ENCODE measurements around the gene THG1L.

THG1L gene

GRCh38 chr5:157748760-157749461, 17.7 kb downstream of the THG1L start:
- DNase-seq (ENCODE audit: low read depth, low spot score), result no peak
- Histone ChIP-seq H3K36me3 (ENCODE audit: insufficient read depth, insufficient read length, low read length) (peaks cover 3% of the 10 kb centered on the region), H3K9ac (ENCODE audit: insufficient read length, low read depth) (no peak overlapping the region), H3K4me3 (ENCODE audit: insufficient read length, low read depth) (no peak overlapping the region), H3K4me1 (ENCODE audit: insufficient read depth, insufficient read length) (no peaks in the 10 kb centered on the region), H3K9me3 (ENCODE audit: insufficient read depth, low read length) (no peaks in the 10 kb centered on the region), H3K27me3 (ENCODE audit: insufficient read depth, insufficient read length) (peaks cover 13% of the 10 kb centered on the region)
- TF ChIP-seq YY1 (IDR thresholded peaks at IDR 0.05; ENCODE audit: insufficient read depth, insufficient read length), result no peak
- no peak for TF ChIP-seq SUZ12 (IDR thresholded peaks at IDR 0.05; ENCODE audit: extremely low read depth, insufficient read depth, insufficient read length)
- TF ChIP-seq ZNF274 (IDR thresholded peaks at IDR 0.05; ENCODE audit: low read depth, low read length), result no peak

GRCh38 chr5:157749462-157749799, 18.2 kb downstream of the THG1L start:
- Histone ChIP-seq H3K4me1 (ENCODE audit: insufficient read depth, insufficient read length) (no peaks in the 10 kb centered on the region), H3K9me3 (ENCODE audit: insufficient read depth, low read length) (no peaks in the 10 kb centered on the region), H3K4me3 (ENCODE audit: insufficient read length, low read depth) (no peak overlapping the region), H3K9ac (ENCODE audit: insufficient read length, low read depth) (no peak overlapping the region), H3K36me3 (ENCODE audit: insufficient read depth, insufficient read length, low read length) (peaks cover 3% of the 10 kb centered on the region), H3K27me3 (ENCODE audit: insufficient read depth, insufficient read length) (peaks cover 8% of the 10 kb centered on the region)
- DNase-seq (ENCODE audit: low read depth, low spot score), result no peak
- TF ChIP-seq SUZ12 (IDR thresholded peaks at IDR 0.05; ENCODE audit: extremely low read depth, insufficient read depth, insufficient read length) (no peak), ZNF274 (IDR thresholded peaks at IDR 0.05; ENCODE audit: low read depth, low read length) (no peak), YY1 (IDR thresholded peaks at IDR 0.05; ENCODE audit: insufficient read depth, insufficient read length) (no peak)

DNA sequence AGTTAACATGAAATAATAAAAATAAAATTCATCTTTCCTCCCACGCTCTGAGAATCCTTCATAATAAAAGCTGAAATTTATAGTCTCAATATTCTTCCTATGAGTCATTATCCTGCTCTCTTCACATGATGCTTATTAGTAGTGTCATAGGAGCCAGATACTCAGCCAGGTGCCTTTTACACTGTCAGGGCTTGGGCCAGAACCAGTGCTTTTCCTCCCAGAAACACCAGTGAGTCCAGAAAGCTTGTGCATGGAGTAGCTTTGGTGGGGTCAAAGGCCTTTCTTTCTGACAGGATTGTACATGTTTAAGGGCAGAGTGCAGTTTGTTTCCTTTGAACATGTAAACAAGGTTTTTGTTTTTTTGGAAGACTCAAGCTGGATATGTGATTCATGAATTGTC, 19.1 kb downstream of the THG1L start:
- no peaks in the 10 kb centered on the region for H3K9me3 ChIP-seq (ENCODE audit: insufficient read depth, low read length)
- H3K4me3 ChIP-seq (ENCODE audit: insufficient read length, low read depth), result no peak overlapping the region
- H3K9ac ChIP-seq (ENCODE audit: insufficient read length, low read depth), result no peak overlapping the region
- no peaks in the 10 kb centered on the region for H3K27me3 ChIP-seq (ENCODE audit: insufficient read depth, insufficient read length)
- no peak for DNase-seq (ENCODE audit: low read depth, low spot score)
- no peak for TF ChIP-seq SUZ12 (IDR thresholded peaks at IDR 0.05; ENCODE audit: extremely low read depth, insufficient read depth, insufficient read length)
- no peak for TF ChIP-seq ZNF274 (IDR thresholded peaks at IDR 0.05; ENCODE audit: low read depth, low read length)
- TF ChIP-seq YY1 (IDR thresholded peaks at IDR 0.05; ENCODE audit: insufficient read depth, insufficient read length), result no peak
- no peaks in the 10 kb centered on the region for H3K4me1 ChIP-seq (ENCODE audit: insufficient read depth, insufficient read length)
- H3K36me3 ChIP-seq (ENCODE audit: insufficient read depth, insufficient read length, low read length), result peaks cover 11% of the 10 kb centered on the region

DNA sequence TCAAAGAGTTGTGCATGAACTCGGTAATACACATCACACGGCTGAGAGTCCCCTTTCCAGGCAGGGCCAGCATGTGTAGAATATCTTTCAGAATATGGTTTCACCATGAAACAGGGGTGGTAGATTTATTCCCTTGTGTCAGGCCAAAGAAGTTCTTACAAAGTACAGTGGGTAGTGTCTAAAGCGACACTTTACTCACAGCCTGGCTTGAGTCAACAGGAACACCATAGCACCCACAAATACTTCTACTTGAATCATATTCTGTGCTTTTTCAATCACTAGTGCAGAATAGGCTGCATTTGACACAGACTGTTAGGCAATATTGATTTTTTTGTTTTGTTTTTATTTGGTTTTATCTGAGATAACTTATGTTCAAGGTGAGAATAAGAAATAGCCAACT, 24.9 kb downstream of the THG1L start:
- no peak for DNase-seq (ENCODE audit: low read depth, low spot score)
- Histone ChIP-seq H3K27me3 (ENCODE audit: insufficient read depth, insufficient read length) (no peaks in the 10 kb centered on the region), H3K9me3 (ENCODE audit: insufficient read depth, low read length) (no peaks in the 10 kb centered on the region), H3K9ac (ENCODE audit: insufficient read length, low read depth) (no peak overlapping the region), H3K4me1 (ENCODE audit: insufficient read depth, insufficient read length) (no peaks in the 10 kb centered on the region), H3K4me3 (ENCODE audit: insufficient read length, low read depth) (no peak overlapping the region), H3K36me3 (ENCODE audit: insufficient read depth, insufficient read length, low read length) (peaks cover 18% of the 10 kb centered on the region)
- TF ChIP-seq SUZ12 (IDR thresholded peaks at IDR 0.05; ENCODE audit: extremely low read depth, insufficient read depth, insufficient read length), result no peak
- no peak for TF ChIP-seq YY1 (IDR thresholded peaks at IDR 0.05; ENCODE audit: insufficient read depth, insufficient read length)
- no peak for TF ChIP-seq ZNF274 (IDR thresholded peaks at IDR 0.05; ENCODE audit: low read depth, low read length)

DNA sequence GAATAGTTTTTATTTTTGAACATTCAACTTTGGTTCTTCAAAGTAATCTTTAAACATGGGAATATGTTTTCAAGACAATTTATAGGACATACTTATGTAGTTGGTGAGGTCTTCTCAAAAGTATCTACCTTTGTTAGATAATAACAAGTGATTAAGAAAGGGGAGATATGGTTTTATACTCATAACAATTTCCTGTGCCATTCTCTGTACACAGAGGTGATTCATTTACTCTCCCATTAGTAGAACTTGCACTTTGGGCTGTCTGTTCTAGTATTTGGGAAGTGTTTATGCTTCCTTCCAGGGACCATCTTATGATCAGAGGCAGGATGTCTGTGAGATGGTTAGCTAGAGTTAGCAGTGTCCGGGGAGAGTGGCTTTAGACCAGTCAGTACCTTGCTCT, 27.5 kb downstream of the THG1L start:
- TF ChIP-seq ZNF274 (IDR thresholded peaks at IDR 0.05; ENCODE audit: low read depth, low read length) (no peak), YY1 (IDR thresholded peaks at IDR 0.05; ENCODE audit: insufficient read depth, insufficient read length) (no peak), SUZ12 (IDR thresholded peaks at IDR 0.05; ENCODE audit: extremely low read depth, insufficient read depth, insufficient read length) (no peak)
- Histone ChIP-seq H3K27me3 (ENCODE audit: insufficient read depth, insufficient read length) (no peaks in the 10 kb centered on the region), H3K4me1 (ENCODE audit: insufficient read depth, insufficient read length) (no peaks in the 10 kb centered on the region), H3K9ac (ENCODE audit: insufficient read length, low read depth) (no peak overlapping the region), H3K36me3 (ENCODE audit: insufficient read depth, insufficient read length, low read length) (peaks cover 14% of the 10 kb centered on the region), H3K9me3 (ENCODE audit: insufficient read depth, low read length) (no peaks in the 10 kb centered on the region), H3K4me3 (ENCODE audit: insufficient read length, low read depth) (no peak overlapping the region)
- no peak for DNase-seq (ENCODE audit: low read depth, low spot score)

- Histone ChIP-seq H3K27me3 (ENCODE audit: insufficient read depth, insufficient read length) (no peaks in the 10 kb centered on the region), H3K9ac (ENCODE audit: insufficient read length, low read depth) (no peak overlapping the region), H3K9me3 (ENCODE audit: insufficient read depth, low read length) (no peaks in the 10 kb centered on the region), H3K36me3 (ENCODE audit: insufficient read depth, insufficient read length, low read length) (no peaks in the 10 kb centered on the region), H3K4me1 (ENCODE audit: insufficient read depth, insufficient read length) (no peaks in the 10 kb centered on the region), H3K4me3 (ENCODE audit: insufficient read length, low read depth) (no peak overlapping the region)
- TF ChIP-seq ZNF274 (IDR thresholded peaks at IDR 0.05; ENCODE audit: low read depth, low read length) (no peak), YY1 (IDR thresholded peaks at IDR 0.05; ENCODE audit: insufficient read depth, insufficient read length) (no peak)
- DNase-seq (ENCODE audit: low read depth, low spot score), result no peak
Measured at GRCh38 chr5:157761690-157762621, 30.7 kb downstream of the THG1L start.

GRCh38 chr5:157764531-157764930, 33.3 kb downstream of the THG1L start:
- Histone ChIP-seq H3K9ac (ENCODE audit: insufficient read length, low read depth) (no peak overlapping the region), H3K36me3 (ENCODE audit: insufficient read depth, insufficient read length, low read length) (no peaks in the 10 kb centered on the region), H3K27me3 (ENCODE audit: insufficient read depth, insufficient read length) (no peaks in the 10 kb centered on the region), H3K4me3 (ENCODE audit: insufficient read length, low read depth) (no peak overlapping the region), H3K4me1 (ENCODE audit: insufficient read depth, insufficient read length) (no peaks in the 10 kb centered on the region), H3K9me3 (ENCODE audit: insufficient read depth, low read length) (no peaks in the 10 kb centered on the region)
- DNase-seq (ENCODE audit: low read depth, low spot score), result no peak
- TF ChIP-seq YY1 (IDR thresholded peaks at IDR 0.05; ENCODE audit: insufficient read depth, insufficient read length) (no peak), ZNF274 (IDR thresholded peaks at IDR 0.05; ENCODE audit: low read depth, low read length) (no peak), SUZ12 (IDR thresholded peaks at IDR 0.05; ENCODE audit: extremely low read depth, insufficient read depth, insufficient read length) (no peak)

Data from NT2/D1 (cell line).